Right lobe of liver (tissue), 6 donors: ENCODE results near the gene MRPS11. TPM values are rescaled to one million over a fixed set of nuclear protein-coding genes. Genes with fewer than 3 reads are reported as not detected.

Source experiments
- ATAC-seq, 4 donors: fragments of 200-7000 bp; cut with Tn5 transposase; one replicate each; pipeline ENCODE4 v1.9.1; 2020; ENCODE audit warnings: mild to moderate bottlenecking in 4 of 4, moderate library complexity in 4 of 4
- DNase-seq, 3 donors: peaks; one replicate each; pipeline ENCODE4 v3.0.0-alpha.2; 2020
- H3K27ac ChIP-seq, 3 donors: fragments of 200-600 bp; one replicate each; pipeline ENCODE4 v1.8.0; 2022
- H3K27me3 ChIP-seq, 2 donors: fragments of 200-600 bp; one replicate each; pipeline ENCODE4 v1.8.0; 2022
- H3K36me3 ChIP-seq, 4 donors: fragments of 200-600 bp; sonication (generic) in 1 of 4; one replicate each; pipeline versions ENCODE4 v1.5.1 to v1.8.0; 2017 to 2022; ENCODE audit warnings: control low read depth in 1 of 4
- H3K4me1 ChIP-seq, 4 donors: fragments of 200-600 bp; sonication (generic) in 1 of 4; one replicate each; pipeline versions ENCODE4 v1.5.1 to v1.8.0; 2017 to 2022; ENCODE audit warnings: control low read depth in 1 of 4
- H3K4me3 ChIP-seq, 3 donors: fragments of 200-600 bp; one replicate each; pipeline ENCODE4 v1.8.0; 2022
- H3K9me3 ChIP-seq, 4 donors: fragments of 200-600 bp; sonication (generic) in 1 of 4; one replicate each; pipeline versions ENCODE4 v1.5.1 to v1.8.0; 2017 to 2022; ENCODE audit warnings: control low read depth in 1 of 4
- CTCF ChIP-seq, 4 donors: fragments of 200-600 bp in 3 of 4; fragments of 450-650 bp in 1 of 4; IDR thresholded peaks; one replicate each; pipeline versions ENCODE4 v1.5.1 to v1.8.0; 2016 to 2022; ENCODE audit warnings: antibody characterized with exemption in 4 of 4, mild to moderate bottlenecking in 2 of 4
- POLR2A ChIP-seq: fragments of 450-650 bp; IDR thresholded peaks from one replicate; pipeline ENCODE4 v1.6.1; 2017; ENCODE audit warnings: antibody characterized with exemption, mild to moderate bottlenecking
- WGBS: methylation state at CpG from one replicate; pipeline ENCODE4 v1.1.6; 2018; ENCODE audit warnings: low coverage, low lambda C conversion rate; ENCODE audit not compliant: insufficient coverage; ENCODE audit errors: missing lambda C conversion rate; 5-methylcytosine and 5-hydroxymethylcytosine counted together
- intact Hi-C, 2 donors: fragments of 100-400 bp; cut with DNase I; formaldehyde crosslinking; loops; one replicate each; pipeline versions ENCODE4 v1.11.2 to v1.14.1; 2022
- total RNA-seq, 6 experiments: library from RNA; depleted of rRNA in 2 of 6; stranded (reverse); fragments of >200 nt in 2 of 6; fragmentation: NEBNext Ultra II Directional in 3 of 6; extraction: Animal tissue kit (Norgen Biotek cat#: 25700) in 3 of 6; gene quantifications; one replicate each; pipeline versions ENCODE4 v1.1.0 to v1.2.4, GENCODE V29; 2016 to 2023
- donor health status: DM: no; HTN: yes; CAD: no.
- donor health status: DM: no; HTN: no; CAD: no.
- donor health status: DM: no; HTN: no; CAD: no.
- donor health status: DM: no; HTN: yes; CAD: no.
- donor health status: DM: no; HTN: yes; CAD: no.

Gene MRPS11
- total RNA-seq, 6 experiments from 2014 or later = 25.4 to 38.0 (median 32.7) TPM

DNA sequence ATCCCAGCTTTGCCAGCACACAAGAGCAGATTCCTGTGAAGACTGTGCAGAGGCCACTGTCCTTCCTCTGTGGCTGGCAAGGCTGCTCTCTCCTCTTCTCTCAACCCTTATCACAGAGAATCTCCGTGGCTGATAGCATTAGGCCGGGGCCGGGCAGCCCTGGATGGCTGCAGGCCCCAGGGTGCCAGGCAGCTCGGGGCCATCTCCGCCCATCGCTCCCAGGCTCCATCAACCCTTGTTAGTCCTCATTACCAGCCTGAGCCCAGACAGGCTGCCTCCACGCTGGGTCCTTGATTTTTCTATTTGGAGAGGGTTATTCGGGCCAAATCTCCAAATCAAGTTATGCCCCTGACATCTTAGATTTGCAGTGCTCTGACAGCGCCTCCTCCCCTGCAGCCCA, 39.5 kb upstream of the MRPS11 start:
- Histone ChIP-seq H3K4me1 (no peaks in the 10 kb centered on the region), H3K9me3 (no peaks in the 10 kb centered on the region), H3K36me3 (no peaks in the 10 kb centered on the region), H3K4me3 (no peak overlapping the region), H3K27ac (no peak overlapping the region), H3K27me3 (no peaks in the 10 kb centered on the region)
- WGBS = 46% methylated on average over 4 of the region's 9 CpGs
- DNase-seq = no peak
- no peak for TF ChIP-seq POLR2A
- TF ChIP-seq CTCF (IDR thresholded peaks at IDR 0.05) = no peak
- no peak for ATAC-seq
- intact Hi-C loops = no loop called here

GRCh38 chr15:88428805-88429605, 38.5 kb upstream of the MRPS11 start:
- H3K36me3 ChIP-seq = no peaks in the 10 kb centered on the region
- no peaks in the 10 kb centered on the region for H3K9me3 ChIP-seq
- H3K27me3 ChIP-seq = no peaks in the 10 kb centered on the region
- no peak for DNase-seq
- TF ChIP-seq CTCF (IDR thresholded peaks at IDR 0.05) (no peak), POLR2A (no peak)
- H3K27ac ChIP-seq = no peak overlapping the region
- H3K4me1 ChIP-seq = no peaks in the 10 kb centered on the region
- no peak for ATAC-seq
- intact Hi-C loops = no loop called here
- no peak overlapping the region for H3K4me3 ChIP-seq
- WGBS = 65% methylated on average over 10 of the region's 12 CpGs

DNA sequence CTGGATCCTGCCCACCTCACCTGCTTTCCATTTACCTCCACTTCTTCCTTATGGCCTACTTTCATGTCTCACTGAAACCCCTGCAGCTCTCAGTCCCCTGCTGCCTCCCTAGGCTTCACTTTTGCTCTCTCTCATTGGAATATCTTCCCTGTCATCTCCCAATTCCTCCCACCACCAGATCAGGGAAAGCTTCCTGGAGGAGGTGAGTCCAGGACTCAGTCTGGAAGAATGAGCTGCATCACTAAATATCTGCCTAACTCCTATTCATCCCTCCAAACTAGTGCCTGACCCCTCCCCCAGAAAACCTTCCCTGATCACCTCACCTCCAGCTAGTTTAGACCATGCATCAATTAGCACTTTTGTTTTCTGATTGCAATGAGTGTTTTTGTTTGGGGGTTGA, 37.5 kb upstream of the MRPS11 start:
- no peak for ATAC-seq
- intact Hi-C loops = no loop called here
- H3K27ac ChIP-seq = no peak overlapping the region
- no peaks in the 10 kb centered on the region for H3K27me3 ChIP-seq
- H3K4me1 ChIP-seq = no peaks in the 10 kb centered on the region
- no peaks in the 10 kb centered on the region for H3K9me3 ChIP-seq
- no peak for DNase-seq
- TF ChIP-seq POLR2A = no peak
- TF ChIP-seq CTCF (IDR thresholded peaks at IDR 0.05) = no peak
- no peak overlapping the region for H3K4me3 ChIP-seq
- H3K36me3 ChIP-seq = no peaks in the 10 kb centered on the region

DNA sequence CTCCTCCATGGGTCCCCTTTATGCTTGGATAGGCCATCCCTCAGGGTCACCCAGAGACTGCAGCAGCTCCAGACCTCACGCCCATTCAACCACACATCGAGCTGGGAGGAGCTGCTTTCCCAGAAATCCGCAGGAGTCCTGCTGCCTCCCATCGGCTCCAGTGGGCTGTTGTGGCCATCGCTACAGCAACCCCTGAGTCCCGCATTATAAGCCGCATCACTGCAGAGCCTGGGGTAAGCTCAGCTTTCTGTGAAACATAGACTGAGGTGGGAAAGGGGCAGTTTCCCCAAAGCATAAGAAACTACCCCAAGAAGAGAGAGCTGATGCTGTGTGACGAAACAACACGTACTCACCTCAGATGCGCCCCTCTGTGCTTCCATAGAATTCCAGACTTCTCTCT, 36.1 kb upstream of the MRPS11 start:
- H3K27ac ChIP-seq = no peak overlapping the region
- WGBS = 75% methylated on average over 8 of the region's 10 CpGs
- intact Hi-C loops = no loop called here
- H3K9me3 ChIP-seq = no peaks in the 10 kb centered on the region
- H3K4me3 ChIP-seq = no peak overlapping the region
- H3K36me3 ChIP-seq = no peaks in the 10 kb centered on the region
- ATAC-seq (no peak), DNase-seq (no peak)
- TF ChIP-seq CTCF (IDR thresholded peaks at IDR 0.05) = no peak
- no peak for TF ChIP-seq POLR2A
- no peaks in the 10 kb centered on the region for H3K4me1 ChIP-seq
- H3K27me3 ChIP-seq = no peaks in the 10 kb centered on the region
